Endothelial cell of umbilical vein (primary cell): Measurements from ENCODE around the gene ARID3B. TPM values are rescaled to one million over a fixed set of nuclear protein-coding genes. Genes with fewer than 3 reads are reported as not detected.
A peak's percentile ranks its signal among the peaks of the same experiment; 100 is the strongest.

Source experiments
- BruUV-seq: library from RNA; stranded (reverse); fragments of 400-500 nt; replicated peaks from 2 replicates; lab custom pipeline; 2021; lab: Mats Ljungman, UMichigan
- CTCF ChIA-PET: fragments of 300-600, 350-600 bp; sonication (Branson Sonifier 250); formaldehyde crosslinking; loops from one replicate; lab custom pipeline; 2021; ENCODE audit warnings: antibody characterized with exemption, inconsistent platforms; lab: Charles Lee
- POLR2A ChIA-PET: fragments of 300-600, 350-600 bp; sonication (Branson Sonifier 250); formaldehyde crosslinking; loops from one replicate; lab custom pipeline; 2021; ENCODE audit warnings: antibody characterized with exemption, inconsistent platforms; lab: Charles Lee
- DNase-seq: peaks from one replicate; pipeline ENCODE4 v3.0.0-alpha.2; 2011; ENCODE audit warnings: low read depth, low spot score
- FAIRE-seq: peaks from 2 replicates; lab custom pipeline; 2011; peaks lifted over from hg19 to GRCh38; lab: Jason Lieb, UNC
- H2AFZ ChIP-seq: 2 replicates; pipeline ENCODE4 v1.6.0; 2012; ENCODE audit warnings: low read depth, low read length, control low read depth, inconsistent platforms
- H3K27ac ChIP-seq: 2 replicates; pipeline ENCODE4 v1.5.1; 2011; ENCODE audit warnings: low read depth, mild to moderate bottlenecking, control low read depth, low read length, moderate library complexity; ENCODE audit not compliant: insufficient read depth
- H3K27me3 ChIP-seq, 2 experiments: 2 replicates each; pipeline versions ENCODE4 v1.6.0 to v1.6.1; 2011; ENCODE audit warnings: low read length in 2 of 2, mixed read lengths in 1 of 2; ENCODE audit not compliant: control insufficient read depth in 2 of 2, insufficient read depth in 2 of 2
- H3K36me3 ChIP-seq, 2 experiments: 2 replicates in 1 of 2; 3 replicates in 1 of 2; pipeline ENCODE4 v1.5.1; 2011; ENCODE audit warnings: low read length in 2 of 2, mild to moderate bottlenecking in 1 of 2, moderate library complexity in 1 of 2; ENCODE audit not compliant: control insufficient read depth in 2 of 2, insufficient read depth in 2 of 2; ENCODE audit errors: extremely low read depth in 1 of 2
- H3K4me1 ChIP-seq: 3 replicates; pipeline ENCODE4 v1.5.1; 2011; ENCODE audit warnings: mild to moderate bottlenecking, low read length; ENCODE audit not compliant: control insufficient read depth, insufficient read depth; ENCODE audit errors: extremely low read depth
- H3K4me2 ChIP-seq: 2 replicates; pipeline ENCODE4 v1.6.1; 2011; ENCODE audit warnings: low read length, control low read depth, mixed read lengths; ENCODE audit not compliant: insufficient read depth
- H3K4me3 ChIP-seq, 3 experiments: fragments of 200-600 bp in 1 of 3; sonication (generic), shearing (Covaris generic) in 1 of 3; replicated peaks in 1 of 3; 2 replicates each; pipeline ENCODE4 v1.5.1; 2011 to 2016; ENCODE audit warnings: control low read depth in 3 of 3, low read length in 3 of 3, mild to moderate bottlenecking in 2 of 3, inconsistent platforms in 1 of 3, low read depth in 1 of 3, moderate library complexity in 1 of 3; ENCODE audit not compliant: insufficient read depth in 1 of 3
- H3K79me2 ChIP-seq: 2 replicates; pipeline ENCODE4 v1.6.0; 2012; ENCODE audit warnings: low read length, inconsistent platforms; ENCODE audit not compliant: control insufficient read depth, insufficient read depth
- H3K9ac ChIP-seq: replicated peaks from 2 replicates; pipeline ENCODE3; 2011; ENCODE audit warnings: low read length, control low read depth; ENCODE audit not compliant: insufficient read depth; ENCODE audit errors: extremely low read depth
- H3K9me1 ChIP-seq: replicated peaks from 3 replicates; pipeline ENCODE4 v1.6.0; 2011; ENCODE audit warnings: mild to moderate bottlenecking, low read length; ENCODE audit not compliant: control insufficient read depth, insufficient read depth; ENCODE audit errors: extremely low read depth
- H3K9me3 ChIP-seq: replicated peaks from 2 replicates; pipeline ENCODE4 v1.5.1; 2012; ENCODE audit warnings: low read length, inconsistent platforms; ENCODE audit not compliant: control insufficient read depth, insufficient read depth
- H4K20me1 ChIP-seq: replicated peaks from 2 replicates; pipeline ENCODE3; 2011; ENCODE audit warnings: mild to moderate bottlenecking, low read length; ENCODE audit not compliant: control insufficient read depth, insufficient read depth; ENCODE audit errors: extremely low read depth
- CTCF ChIP-seq, 2 donors: IDR thresholded peaks; 1 replicate in 1 of 2; 2 replicates in 1 of 2; pipeline ENCODE4 v1.5.1; 2011; ENCODE audit warnings: low read length in 2 of 2, mild to moderate bottlenecking in 2 of 2, moderate library complexity in 2 of 2, control low read depth in 1 of 2, inconsistent platforms in 1 of 2, low read depth in 1 of 2; ENCODE audit not compliant: insufficient read depth in 1 of 2; ENCODE audit errors: extremely low read depth in 1 of 2
- EZH2 ChIP-seq: IDR thresholded peaks from 2 replicates; pipeline ENCODE4 v1.6.1; 2012; ENCODE audit warnings: borderline replicate concordance, low read depth, mild to moderate bottlenecking, moderate library complexity, low read length, inconsistent platforms; ENCODE audit not compliant: severe bottlenecking
- FOS ChIP-seq: IDR thresholded peaks from 2 replicates; pipeline ENCODE4 v1.6.1; 2011; ENCODE audit warnings: mild to moderate bottlenecking, low read length, moderate library complexity, borderline replicate concordance; ENCODE audit not compliant: insufficient read depth
- GATA2 ChIP-seq: IDR thresholded peaks from 2 replicates; pipeline ENCODE4 v1.7.0; 2011; ENCODE audit warnings: low read depth, mild to moderate bottlenecking, moderate library complexity, mixed read lengths, low read length; ENCODE audit not compliant: insufficient read length, insufficient read depth
- JUN ChIP-seq: IDR thresholded peaks from 2 replicates; pipeline ENCODE4 v1.6.1; 2011; ENCODE audit warnings: borderline replicate concordance, low read depth; ENCODE audit not compliant: insufficient read length, insufficient read depth
- MAX ChIP-seq: IDR thresholded peaks from 2 replicates; pipeline ENCODE4 v1.6.1; 2011; ENCODE audit not compliant: insufficient read depth, insufficient read length
- MYC ChIP-seq: IDR thresholded peaks from one replicate; pipeline ENCODE4 v1.6.1; 2011; ENCODE audit warnings: mild to moderate bottlenecking, low read depth, low read length
- POLR2A ChIP-seq: IDR thresholded peaks from 2 replicates; pipeline ENCODE4 v1.6.1; 2012; ENCODE audit warnings: low read depth, mild to moderate bottlenecking, control low read depth, low read length
- POLR2AphosphoS5 ChIP-seq: IDR thresholded peaks from 2 replicates; pipeline ENCODE4 v1.6.1; 2012; ENCODE audit warnings: low read depth, mild to moderate bottlenecking, control low read depth, low read length, moderate library complexity; ENCODE audit not compliant: insufficient read depth
- dilution Hi-C: fragments of 300-500 bp; cut with MboI; formaldehyde crosslinking; loops from one replicate; pipeline ENCODE4 v1.15.0; 2019; ENCODE audit warnings: low sequenced_read_pairs; ENCODE audit not compliant: extremely low pct_ligation_motif_present
- intact Hi-C: fragments of 100-400 bp; cut with micrococcal nuclease; formaldehyde crosslinking; loops from one replicate; pipeline ENCODE4 v1.10.0; 2022
- polyA plus RNA-seq, 4 experiments: library from polyadenylated mRNA; depleted of rRNA in 3 of 4; stranded (reverse) in 3 of 4; unstranded in 1 of 4; fragments of >200 nt; gene quantifications; 2 replicates each; pipeline versions ENCODE4 v1.2.1 to v1.2.3, GENCODE V29; 2011 to 2012; ENCODE audit warnings: missing spikeins in 1 of 4
- total RNA-seq: library from RNA; stranded (reverse); gene quantifications from 2 replicates; pipeline ENCODE4 v1.2.3, GENCODE V29; 2021

ARID3B gene
- total and polyA plus RNA-seq, 2 donors (not counting 3 experiments of a cell fraction or from before 2014, with no cell fraction given) = 6.2 to 10.0 TPM

DNA sequence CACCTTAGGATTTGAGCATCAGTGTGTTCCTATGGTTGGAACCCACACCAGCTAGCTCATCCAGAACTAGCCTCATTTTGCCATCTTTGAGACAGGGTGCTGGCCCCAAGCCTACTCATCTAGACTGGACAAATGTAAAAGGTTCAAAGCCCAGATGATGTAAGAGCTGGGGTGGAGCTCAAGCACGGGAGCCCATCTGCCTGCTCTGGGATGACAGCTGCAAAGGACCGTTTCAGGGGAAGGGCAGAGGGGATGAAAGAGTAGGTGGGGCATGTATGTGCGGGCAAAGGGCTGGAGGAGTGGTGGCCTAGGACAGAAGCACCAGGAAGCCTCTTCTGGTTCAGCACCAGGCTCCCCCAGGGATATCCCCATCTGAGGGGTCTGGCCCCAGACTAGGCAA, 90.4 kb downstream of the ARID3B start:
- no peak for DNase-seq
- Histone ChIP-seq H4K20me1 (no peaks in the 10 kb centered on the region), H3K9me1 (no peaks in the 10 kb centered on the region), H3K4me3 (no peak overlapping the region), H3K4me2 (no peak overlapping the region), H2AFZ (no peak overlapping the region), H3K79me2 (no peaks in the 10 kb centered on the region), H3K27me3 (no peaks in the 10 kb centered on the region), H3K9me3 (no peaks in the 10 kb centered on the region), H3K27ac (no peak overlapping the region), H3K9ac (no peak overlapping the region), H3K36me3 (peaks cover 6 to 56% of the 10 kb centered on the region in 2 experiments), H3K4me1 (no peaks in the 10 kb centered on the region)
- dilution Hi-C loops (loop anchor here (25.0 kb wide), 1 partner anchor 131 kb away; no protein-coding TSS in a partner anchor), intact Hi-C loops (no loop called here)
- BruUV-seq = TSS peak; percentile 8
- no peak for FAIRE-seq
- POLR2A ChIA-PET = no interaction called here
- TF ChIP-seq MAX (no peak), CTCF (IDR thresholded peaks at IDR 0.05; ENCODE audit: extremely low read depth in 1 of 2, insufficient read depth in 1 of 2, low read depth in 1 of 2, low read length in 2 of 2) (no peak), FOS (no peak), POLR2A (no peak), EZH2 (no peak), POLR2AphosphoS5 (no peak), GATA2 (no peak), MYC (no peak), JUN (no peak)
- CTCF ChIA-PET = interaction anchor here (1.0 to 18.1 kb wide), 31 partner anchors 10 to 319 kb away, joined by 3 to 696 read pairs (median 6); partner anchors contain the start of genes CSK and UBL7
